Effector memory CD8-positive, alpha-beta T cell (primary cell): ENCODE measurements around the gene OR4B1.
"Not testable (repeated sequence)": the region's sequence is repeated elsewhere in the genome, so short reads cannot be mapped to it uniquely, and the experiment has no call there.

ENCODE experiments used
- ATAC-seq: fragments of 150-1000 bp; cut with Tn5 transposase; replicated peaks from 2 replicates; pipeline ENCODE4 v1.10.0; 2021; ENCODE audit warnings: mild to moderate bottlenecking, moderate library complexity
- DNase-seq, 3 experiments: peaks; one replicate each; pipeline ENCODE4 v3.0.0; 2021
- H3K27ac Mint-ChIP-seq, 2 donors: one replicate each; pipeline ENCODE4 v1.8.0; 2022; ENCODE audit warnings: mild to moderate bottlenecking in 2 of 2, mixed read lengths in 2 of 2, moderate library complexity in 2 of 2
- H3K27me3 Mint-ChIP-seq, 2 donors: one replicate each; pipeline ENCODE4 v1.8.0; 2022; ENCODE audit warnings: mixed read lengths in 2 of 2
- H3K36me3 Mint-ChIP-seq: one replicate; pipeline ENCODE4 v1.8.0; 2022; ENCODE audit warnings: mild to moderate bottlenecking, moderate library complexity, mixed read lengths; ENCODE audit not compliant: insufficient read depth
- H3K4me1 Mint-ChIP-seq, 2 donors: one replicate each; pipeline ENCODE4 v1.8.0; 2022; ENCODE audit warnings: low read depth in 2 of 2, mixed read lengths in 2 of 2
- H3K4me3 Mint-ChIP-seq, 2 donors: one replicate each; pipeline ENCODE4 v1.8.0; 2022; ENCODE audit warnings: mild to moderate bottlenecking in 2 of 2, mixed read lengths in 2 of 2, moderate library complexity in 2 of 2
- H3K9me3 Mint-ChIP-seq, 2 donors: one replicate each; pipeline ENCODE4 v1.8.0; 2022; ENCODE audit warnings: mixed read lengths in 2 of 2
- total RNA-seq, 9 experiments: gene quantifications; one replicate each; lab custom pipeline; 2026; lab: John Stamatoyannopoulos, UW

OR4B1 gene, protein sequence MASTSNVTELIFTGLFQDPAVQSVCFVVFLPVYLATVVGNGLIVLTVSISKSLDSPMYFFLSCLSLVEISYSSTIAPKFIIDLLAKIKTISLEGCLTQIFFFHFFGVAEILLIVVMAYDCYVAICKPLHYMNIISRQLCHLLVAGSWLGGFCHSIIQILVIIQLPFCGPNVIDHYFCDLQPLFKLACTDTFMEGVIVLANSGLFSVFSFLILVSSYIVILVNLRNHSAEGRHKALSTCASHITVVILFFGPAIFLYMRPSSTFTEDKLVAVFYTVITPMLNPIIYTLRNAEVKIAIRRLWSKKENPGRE
- 0 reads per million in 9 experiments for total RNA-seq

DNA sequence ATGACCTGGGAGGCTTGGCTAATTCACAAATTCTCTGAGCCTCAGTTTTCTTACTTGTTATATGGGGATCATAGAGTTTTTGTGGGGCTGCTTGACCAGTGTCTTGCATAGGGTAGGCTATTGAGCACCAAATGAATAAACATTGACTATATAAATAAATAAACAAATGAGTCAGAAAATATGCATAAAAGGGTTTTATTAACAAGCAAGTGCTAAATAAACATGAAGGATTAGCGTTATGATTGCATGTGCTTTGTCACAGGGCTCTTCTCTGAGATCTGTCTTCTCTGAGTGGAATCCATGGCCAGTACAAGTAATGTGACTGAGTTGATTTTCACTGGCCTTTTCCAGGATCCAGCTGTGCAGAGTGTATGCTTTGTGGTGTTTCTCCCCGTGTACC, at the start of gene OR4B1:
TSS of gene OR4B1 (plus strand) at position 301 of the 400 bp plus-strand sequence. CDS start at position 301, 0 bp downstream.
- Mint-ChIP-seq H3K27ac (no peak within 1 kb of the TSS), H3K27me3 (peaks cover 14 to 24% of the 10 kb centered on the region in 2 donors), H3K36me3 (no peaks in the 10 kb centered on the region), H3K4me1 (no peaks in the 10 kb centered on the region), H3K4me3 (no peak within 1 kb of the TSS), H3K9me3 (no peaks in the 10 kb centered on the region)
- DNase-seq (no peak), ATAC-seq (no peak)

DNA sequence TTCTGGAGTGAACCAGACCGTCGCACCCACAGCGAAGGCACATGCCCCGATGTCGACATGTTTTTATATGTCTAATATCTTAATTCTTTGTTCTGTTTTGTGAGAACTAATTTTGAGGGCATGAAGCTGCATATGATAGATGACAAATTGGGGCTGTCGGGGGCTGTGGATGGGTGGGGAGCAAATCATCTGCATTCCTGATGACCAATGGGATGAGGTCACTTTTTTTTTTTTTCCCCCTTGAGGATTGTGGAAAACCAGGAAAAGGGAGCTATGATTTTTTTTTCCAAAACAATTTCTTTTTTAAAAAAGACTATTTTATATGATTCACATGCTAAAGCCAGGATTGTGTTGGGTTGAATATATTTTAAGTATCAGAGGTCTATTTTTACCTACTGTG, 49.2 kb upstream of the OR4B1 start:
- Mint-ChIP-seq H3K4me1 (peaks cover 10 to 12% of the 10 kb centered on the region in 2 donors), H3K36me3 (peaks cover 64% of the 10 kb centered on the region), H3K27me3 (no peaks in the 10 kb centered on the region), H3K4me3 (no peak overlapping the region), H3K27ac (no peak overlapping the region), H3K9me3 (no peaks in the 10 kb centered on the region)
- DNase-seq (no peak), ATAC-seq (no peak)

DNA sequence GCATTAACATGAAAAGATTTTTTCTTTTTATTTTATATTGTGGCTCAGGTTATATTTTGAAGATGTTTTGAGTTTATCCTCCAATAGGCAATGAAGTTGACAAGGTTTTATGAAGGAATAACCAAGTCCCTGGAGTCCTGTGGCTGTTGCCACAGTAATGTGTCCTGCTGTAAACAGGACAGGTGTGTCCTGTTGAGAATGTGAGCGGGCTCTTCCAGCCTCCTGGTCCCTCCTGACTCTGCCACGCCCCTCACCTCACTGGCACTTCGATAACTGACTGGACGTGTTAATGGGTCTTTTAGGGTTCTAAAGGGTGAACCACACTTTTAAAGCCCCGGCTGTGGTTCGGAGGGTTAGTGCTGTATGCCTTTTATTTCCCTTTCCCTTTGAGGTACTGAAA, 47.8 kb upstream of the OR4B1 start:
- Mint-ChIP-seq H3K9me3 (no peaks in the 10 kb centered on the region), H3K4me3 (no peak overlapping the region), H3K27me3 (no peaks in the 10 kb centered on the region), H3K36me3 (peaks cover 50% of the 10 kb centered on the region), H3K27ac (peak overlapping the region in 1 of 2 donors; percentile 83), H3K4me1 (peaks cover 12 to 14% of the 10 kb centered on the region in 2 donors)
- ATAC-seq: no peak
- no peak for DNase-seq

DNA sequence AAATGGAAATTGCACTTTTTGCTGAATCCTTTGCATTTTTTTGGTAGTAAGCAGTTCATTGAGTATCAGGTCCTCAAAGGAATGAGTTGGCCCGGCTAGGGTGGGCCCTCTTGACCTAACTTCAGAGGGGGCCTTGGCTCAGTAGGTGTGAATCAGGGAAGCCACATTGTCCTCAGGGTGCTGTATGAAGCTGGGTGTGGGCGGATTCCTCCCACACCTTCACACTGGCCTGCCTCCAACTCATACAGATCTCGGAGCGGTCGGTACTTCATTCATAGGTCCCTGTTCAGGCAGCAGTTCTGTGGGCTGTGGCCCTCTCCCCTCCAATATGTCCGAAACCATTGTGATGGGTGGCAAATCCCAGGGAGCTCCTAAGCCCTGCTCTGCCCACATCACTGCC, 47.4 kb upstream of the OR4B1 start:
- H3K27me3 Mint-ChIP-seq: no peaks in the 10 kb centered on the region
- ATAC-seq (no peak), DNase-seq (no peak)
- H3K36me3 Mint-ChIP-seq: peaks cover 46% of the 10 kb centered on the region
- peak overlapping the region in 1 of 2 donors; percentile 83 for H3K27ac Mint-ChIP-seq
- H3K4me1 Mint-ChIP-seq: peaks cover 12 to 14% of the 10 kb centered on the region in 2 donors
- no peak overlapping the region for H3K4me3 Mint-ChIP-seq
- no peaks in the 10 kb centered on the region for H3K9me3 Mint-ChIP-seq

DNA sequence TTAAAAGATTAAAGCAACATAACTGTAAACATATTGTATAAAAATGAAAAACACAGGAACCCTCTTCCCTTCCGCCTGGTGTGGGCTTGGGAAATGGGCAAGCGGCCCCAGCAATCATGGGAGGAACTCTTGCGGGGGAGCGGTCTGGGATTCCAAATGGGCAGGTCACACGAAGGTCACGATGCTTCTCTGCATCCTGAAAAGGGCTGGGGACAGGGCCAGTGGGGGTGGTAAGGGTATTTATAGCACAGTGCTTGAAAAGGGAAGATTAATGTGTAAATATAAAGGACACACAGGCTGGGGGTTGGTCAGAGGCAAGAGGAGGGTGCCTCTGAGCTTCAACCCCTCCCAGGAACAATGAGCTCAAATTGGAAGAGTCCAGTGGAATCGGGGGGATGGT, 46.9 kb upstream of the OR4B1 start:
- Mint-ChIP-seq H3K27me3 (no peaks in the 10 kb centered on the region), H3K36me3 (peaks cover 42% of the 10 kb centered on the region), H3K27ac (peak overlapping the region in 1 of 2 donors; percentile 83), H3K4me3 (no peak overlapping the region), H3K4me1 (peaks cover 12 to 14% of the 10 kb centered on the region in 2 donors), H3K9me3 (no peaks in the 10 kb centered on the region)
- DNase-seq (no peak), ATAC-seq (no peak)

DNA sequence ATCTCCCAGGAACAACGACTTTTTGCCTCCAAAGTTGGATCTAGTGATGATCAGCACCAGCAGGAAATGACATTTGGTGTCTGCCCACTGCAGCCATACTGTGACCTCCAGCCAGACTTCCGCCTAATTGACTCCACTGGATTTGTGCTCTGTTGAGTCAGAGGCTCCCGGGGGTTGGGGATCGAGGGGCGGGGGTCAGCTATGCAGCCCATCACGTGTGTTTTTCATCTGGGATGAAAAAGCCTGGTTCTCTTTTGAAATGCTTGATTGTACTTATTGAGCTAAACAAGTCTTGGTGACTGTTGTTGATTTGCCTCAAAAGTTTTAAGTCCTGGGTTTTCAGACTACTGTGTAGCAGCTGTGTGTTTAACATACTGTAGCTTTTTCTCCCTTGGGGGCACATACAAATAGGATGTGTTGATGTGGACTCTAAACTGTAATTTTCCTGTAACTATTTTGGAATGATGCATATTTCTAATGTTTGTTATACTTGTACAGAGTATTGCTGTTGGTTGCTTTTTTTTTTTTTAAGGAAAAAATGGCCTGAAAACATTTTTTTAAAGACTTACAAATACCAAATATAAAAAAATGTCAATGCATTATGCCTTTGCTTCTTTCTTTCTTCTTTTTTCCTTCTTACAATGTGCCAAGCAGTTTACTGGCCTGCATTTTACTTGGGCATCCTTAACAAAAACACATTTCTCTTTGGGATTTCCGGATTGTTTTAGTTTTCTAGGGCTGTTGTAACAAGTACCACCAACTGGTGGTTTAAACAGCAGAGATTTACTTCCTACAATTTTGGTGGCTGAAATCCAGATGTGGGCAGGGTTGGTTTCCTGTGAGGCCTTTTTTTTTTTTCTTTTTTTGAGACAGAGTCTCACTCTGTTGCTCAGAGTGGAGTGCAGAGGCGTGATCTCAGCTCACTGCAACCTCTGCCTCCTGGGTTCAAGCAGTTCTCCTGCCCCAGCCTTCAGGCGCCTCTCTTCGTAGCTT, 46.1 kb upstream of the OR4B1 start:
- Mint-ChIP-seq H3K4me1 (peaks cover 12 to 14% of the 10 kb centered on the region in 2 donors), H3K36me3 (peaks cover 39% of the 10 kb centered on the region), H3K27me3 (no peaks in the 10 kb centered on the region), H3K4me3 (no peak overlapping the region), H3K9me3 (no peaks in the 10 kb centered on the region), H3K27ac (peak overlapping the region; percentile 83 to 88)
- ATAC-seq (peak; percentile 33), DNase-seq (no peak)

DNA sequence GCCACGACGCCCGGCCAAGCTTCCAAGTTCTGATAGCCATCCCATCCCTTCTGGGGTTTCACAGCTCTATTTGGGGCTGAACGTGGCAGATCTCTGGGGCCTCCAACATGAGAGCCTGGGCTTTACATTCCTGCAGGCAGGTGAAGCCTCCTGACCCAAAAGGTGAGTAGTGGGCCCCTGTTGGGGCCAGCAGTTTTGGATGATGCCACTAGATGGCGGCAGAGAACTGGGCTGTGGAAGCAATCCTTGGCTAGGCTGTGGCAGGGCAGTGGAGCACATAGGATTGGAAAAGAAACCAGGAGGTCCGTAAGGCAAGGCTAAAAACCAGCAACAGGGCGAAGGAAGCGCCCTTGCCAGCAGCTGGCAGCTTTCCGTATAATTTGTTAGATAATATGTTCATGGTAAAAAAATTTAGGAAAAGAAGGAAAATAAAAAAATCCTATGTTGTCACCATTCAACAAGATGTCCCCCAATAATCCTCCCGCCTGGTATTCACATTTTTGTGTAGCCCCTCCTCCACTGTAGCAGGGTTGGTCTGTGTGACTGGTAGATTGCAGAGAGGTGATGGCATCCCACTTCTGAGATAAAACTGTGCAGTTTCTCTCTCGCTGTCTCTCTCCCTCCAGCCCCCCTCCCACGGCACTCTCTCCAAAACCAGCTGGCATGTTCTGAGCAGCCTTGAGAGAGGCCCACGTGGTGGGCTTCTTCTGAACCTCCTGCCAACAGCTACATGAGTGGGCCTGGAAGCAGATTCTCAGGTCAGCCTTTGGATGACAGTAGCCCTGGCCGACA, 43.6 kb upstream of the OR4B1 start:
- DNase-seq: peak; percentile 41 to 49 (median 44)
- peaks cover 12 to 14% of the 10 kb centered on the region in 2 donors for H3K4me1 Mint-ChIP-seq
- H3K9me3 Mint-ChIP-seq: no peaks in the 10 kb centered on the region
- H3K36me3 Mint-ChIP-seq: peaks cover 16% of the 10 kb centered on the region
- H3K27ac Mint-ChIP-seq: peak overlapping the region in 1 of 2 donors; percentile 13
- H3K27me3 Mint-ChIP-seq: no peaks in the 10 kb centered on the region
- H3K4me3 Mint-ChIP-seq: no peak overlapping the region
- peak; percentile 67 for ATAC-seq

DNA sequence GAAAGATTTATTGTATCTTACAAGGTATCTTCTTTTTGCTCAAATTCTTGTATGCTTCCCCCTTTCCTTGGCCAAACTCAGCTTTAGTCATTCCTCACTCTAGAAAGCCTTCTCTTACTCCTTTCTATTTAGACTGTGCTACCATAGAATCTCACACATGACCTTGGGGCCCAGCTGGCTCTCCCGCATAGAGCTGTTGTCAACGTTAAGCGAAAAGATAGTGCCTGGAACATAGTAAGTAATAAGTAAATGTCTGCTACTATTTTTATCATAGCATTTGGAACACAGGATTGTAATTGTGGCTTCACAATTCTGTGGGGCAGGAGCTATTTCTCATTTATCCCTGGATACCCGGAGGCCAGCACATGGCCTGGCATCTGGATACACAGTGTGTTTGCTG, 38.9 kb upstream of the OR4B1 start:
- peaks cover 0 to 4% of the 10 kb centered on the region in 2 donors for H3K4me1 Mint-ChIP-seq
- DNase-seq: no peak
- no peaks in the 10 kb centered on the region for H3K36me3 Mint-ChIP-seq
- no peak for ATAC-seq
- H3K27ac Mint-ChIP-seq: no peak overlapping the region
- no peaks in the 10 kb centered on the region for H3K9me3 Mint-ChIP-seq
- H3K27me3 Mint-ChIP-seq: no peaks in the 10 kb centered on the region
- no peak overlapping the region for H3K4me3 Mint-ChIP-seq

DNA sequence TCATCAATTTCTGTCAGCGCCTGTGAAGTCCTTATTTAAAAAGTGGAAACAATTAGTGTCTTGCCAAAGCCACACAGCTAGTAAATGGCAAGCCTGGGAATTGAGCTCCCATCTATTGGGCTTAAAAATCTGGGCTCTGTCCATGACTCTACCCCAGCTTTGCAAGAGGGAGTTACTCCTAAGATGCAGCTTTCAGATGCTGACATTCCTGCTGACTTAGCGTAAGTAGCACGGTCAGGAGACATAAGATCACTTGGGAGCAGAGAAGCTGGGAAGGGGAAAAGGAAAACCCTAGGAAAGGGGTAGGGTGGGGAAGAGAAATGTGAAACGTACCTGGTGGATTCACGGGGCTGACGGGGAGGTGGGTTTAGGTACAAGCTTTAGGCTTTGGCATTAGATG, 36.0 kb upstream of the OR4B1 start:
- Mint-ChIP-seq H3K9me3 (no peaks in the 10 kb centered on the region), H3K4me3 (no peak overlapping the region), H3K4me1 (no peaks in the 10 kb centered on the region), H3K36me3 (no peaks in the 10 kb centered on the region), H3K27ac (no peak overlapping the region), H3K27me3 (no peaks in the 10 kb centered on the region)
- no peak for DNase-seq
- ATAC-seq: no peak

DNA sequence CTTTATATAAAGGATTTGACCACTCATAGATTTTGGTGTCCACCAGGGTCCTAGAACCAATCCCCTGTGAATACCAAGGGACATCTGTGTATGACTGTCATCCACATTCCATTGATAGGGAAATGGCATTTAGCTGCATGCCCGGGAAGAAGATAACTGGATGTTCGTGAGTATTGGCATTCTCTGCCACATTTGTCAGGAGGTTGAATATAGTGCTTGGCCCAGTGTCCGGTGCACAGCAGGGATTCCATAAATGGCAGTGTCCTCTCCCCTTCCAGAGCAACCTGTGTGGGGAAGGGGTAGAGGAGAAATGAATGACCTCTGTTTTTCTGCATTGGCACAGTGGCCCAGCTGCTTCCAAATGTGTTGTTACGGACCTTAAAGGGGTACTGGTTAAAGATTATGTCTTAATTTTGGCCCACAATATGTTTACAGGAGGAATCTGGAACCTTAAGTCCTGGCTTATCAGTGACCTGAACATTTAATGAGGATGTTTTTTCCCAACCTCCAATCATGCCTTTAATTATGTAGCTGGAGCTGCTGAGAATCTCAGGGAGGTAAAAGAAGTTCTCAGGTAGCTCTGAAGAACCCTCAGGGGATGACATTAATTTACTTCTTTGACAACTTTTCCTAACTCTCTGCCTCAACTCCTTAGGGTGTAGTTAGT, 33.6 kb upstream of the OR4B1 start:
- no peak for ATAC-seq
- Mint-ChIP-seq H3K4me1 (no peaks in the 10 kb centered on the region), H3K27me3 (no peaks in the 10 kb centered on the region), H3K36me3 (no peaks in the 10 kb centered on the region), H3K27ac (no peak overlapping the region), H3K4me3 (no peak overlapping the region), H3K9me3 (no peaks in the 10 kb centered on the region)
- DNase-seq: no peak

DNA sequence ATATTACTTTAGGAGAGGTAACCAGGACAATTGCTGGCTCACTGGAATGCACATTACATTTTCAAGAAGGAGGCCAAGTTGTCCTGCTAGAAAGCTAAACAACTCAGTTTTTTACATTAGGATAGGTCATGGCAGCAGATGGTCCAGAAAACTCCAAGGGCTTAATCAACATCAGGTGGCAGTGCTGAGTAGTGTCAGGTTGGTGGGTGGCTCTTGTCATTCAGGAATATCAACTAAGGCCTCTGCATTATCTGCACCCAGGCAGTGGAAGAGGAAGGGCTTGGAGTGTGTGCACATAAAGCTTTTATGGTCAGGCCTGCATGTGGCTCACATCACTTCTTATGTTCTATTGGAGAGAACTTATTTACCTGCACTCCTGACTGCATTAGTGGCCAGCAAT, 32.2 kb upstream of the OR4B1 start:
- no peak overlapping the region for H3K4me3 Mint-ChIP-seq
- H3K36me3 Mint-ChIP-seq: no peaks in the 10 kb centered on the region
- no peaks in the 10 kb centered on the region for H3K9me3 Mint-ChIP-seq
- H3K4me1 Mint-ChIP-seq: no peaks in the 10 kb centered on the region
- H3K27ac Mint-ChIP-seq: no peak overlapping the region
- ATAC-seq: no peak
- DNase-seq: no peak
- peaks cover 8 to 13% of the 10 kb centered on the region in 2 donors for H3K27me3 Mint-ChIP-seq

DNA sequence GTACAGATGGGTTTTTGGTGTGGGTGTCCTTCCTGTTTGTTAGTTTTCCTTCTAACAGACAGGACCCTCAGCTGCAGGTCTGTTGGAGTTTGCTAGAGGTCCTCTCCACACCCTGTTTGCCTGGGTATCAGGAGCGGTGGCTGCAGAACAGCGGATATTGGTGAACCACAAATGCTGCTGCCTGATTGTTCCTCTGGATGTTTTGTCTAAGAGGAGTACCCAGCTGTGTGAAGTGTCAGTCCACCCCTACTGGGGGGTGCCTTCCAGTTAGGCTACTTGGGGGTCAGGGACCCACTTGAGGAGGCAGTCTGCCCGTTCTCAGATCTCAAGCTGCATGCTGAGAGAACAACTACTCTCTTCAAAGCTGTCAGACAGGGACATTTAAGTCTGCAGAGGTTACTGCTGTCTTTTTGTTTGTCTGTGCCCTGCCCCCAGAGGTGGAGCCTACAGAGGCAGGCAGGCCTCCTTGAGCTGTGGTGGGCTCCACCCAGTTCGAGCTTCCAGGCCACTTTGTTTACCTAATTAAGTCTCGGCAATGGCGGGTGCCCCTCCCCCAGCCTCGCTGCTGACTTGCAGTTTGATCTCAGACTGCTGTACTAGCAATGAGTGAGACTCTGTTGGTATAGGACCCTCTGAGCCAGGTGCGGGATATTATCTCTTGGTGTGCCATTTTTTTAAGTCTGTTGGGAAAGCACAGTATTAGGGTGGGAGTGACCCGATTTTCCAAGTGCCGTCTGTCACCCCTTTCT, 25.5 kb upstream of the OR4B1 start:
- H3K4me3 Mint-ChIP-seq: peak overlapping the region; percentile 64 to 70
- peak overlapping the region; percentile 69 to 75 for H3K27ac Mint-ChIP-seq
- not testable (repeated sequence) for H3K9me3 Mint-ChIP-seq, ATAC-seq, H3K36me3 Mint-ChIP-seq
- peak in 1 of 3 experiments; percentile 11 for DNase-seq
- H3K27me3 Mint-ChIP-seq: peaks cover 23 to 30% of the 10 kb centered on the region in 2 donors
- H3K4me1 Mint-ChIP-seq: peaks cover 9 to 12% of the 10 kb centered on the region in 2 donors
